DMS153 (cell line): Measurements from ENCODE around the gene OLFM4.

Experiments
- DNase-seq: peaks from one replicate; lab custom pipeline; 2025; lab: John Stamatoyannopoulos, UW

OLFM4 gene

GRCh38 chr13:53014495-53015443 lies 13.8 kb upstream of the OLFM4 start:
- no peak for DNase-seq

GRCh38 chr13:53015971-53016370 lies 12.6 kb upstream of the OLFM4 start:
- DNase-seq, result no peak

GRCh38 chr13:53017433-53017970 lies 11.1 kb upstream of the OLFM4 start:
- no peak for DNase-seq

- DNase-seq, result no peak
These were observed 9.6 kb upstream of the OLFM4 start for GRCh38 chr13:53018690-53019647.

- DNase-seq, result no peak
These were observed 7.8 kb upstream of the OLFM4 start for GRCh38 chr13:53020764-53021335.

- no peak for DNase-seq
These were observed 5.4 kb upstream of the OLFM4 start for GRCh38 chr13:53023246-53023645.

GRCh38 chr13:53028063-53028462 lies 550 bp upstream of the OLFM4 start:
- DNase-seq, result no peak

- DNase-seq, result no peak
These were observed 4.2 kb downstream of the OLFM4 start for GRCh38 chr13:53032849-53033248.

GRCh38 chr13:53038993-53039392 lies 10.4 kb downstream of the OLFM4 start:
- no peak for DNase-seq

GRCh38 chr13:53041968-53042516 lies 13.4 kb downstream of the OLFM4 start:
- DNase-seq, result no peak

- DNase-seq, result no peak
These were observed 14.3 kb downstream of the OLFM4 start for GRCh38 chr13:53042877-53043276.

- DNase-seq, result no peak
These were observed 14.8 kb downstream of the OLFM4 start for GRCh38 chr13:53043398-53043797.

GRCh38 chr13:53045189-53045588 lies 16.6 kb downstream of the OLFM4 start:
- DNase-seq, result no peak

GRCh38 chr13:53048880-53049279 lies 20.3 kb downstream of the OLFM4 start:
- DNase-seq, result no peak

GRCh38 chr13:53050151-53050550 lies 21.5 kb downstream of the OLFM4 start:
- peak; percentile 69 for DNase-seq

GRCh38 chr13:53052675-53053074 lies 24.1 kb downstream of the OLFM4 start:
- DNase-seq, result no peak

- no peak for DNase-seq
These were observed 26.0 kb downstream of the OLFM4 start for GRCh38 chr13:53054569-53054968.

- DNase-seq, result no peak
These were observed 29.6 kb downstream of the OLFM4 start for GRCh38 chr13:53058065-53058679.

- no peak for DNase-seq
These were observed 32.4 kb downstream of the OLFM4 start for GRCh38 chr13:53060840-53061490.

GRCh38 chr13:53064731-53065130 lies 36.1 kb downstream of the OLFM4 start:
- peak; percentile 50 for DNase-seq

- no peak for DNase-seq
These were observed 37.8 kb downstream of the OLFM4 start for GRCh38 chr13:53066411-53066810.
